ENCODE measurements around the gene EPB41L4B.

GRCh38 chr9:109232449-109233237, 88.2 kb downstream of the EPB41L4B start:
- TF ChIP-seq POLR2A (IDR thresholded peaks at IDR 0.05; ENCODE audit: extremely low read depth, insufficient read length) (no peak), MAX (IDR thresholded peaks at IDR 0.05; ENCODE audit: low read depth, low read length) (no peak), MYC (IDR thresholded peaks at IDR 0.05; ENCODE audit: low read depth, low read length) (no peak)
- TF ChIP-seq, protein P1, sequence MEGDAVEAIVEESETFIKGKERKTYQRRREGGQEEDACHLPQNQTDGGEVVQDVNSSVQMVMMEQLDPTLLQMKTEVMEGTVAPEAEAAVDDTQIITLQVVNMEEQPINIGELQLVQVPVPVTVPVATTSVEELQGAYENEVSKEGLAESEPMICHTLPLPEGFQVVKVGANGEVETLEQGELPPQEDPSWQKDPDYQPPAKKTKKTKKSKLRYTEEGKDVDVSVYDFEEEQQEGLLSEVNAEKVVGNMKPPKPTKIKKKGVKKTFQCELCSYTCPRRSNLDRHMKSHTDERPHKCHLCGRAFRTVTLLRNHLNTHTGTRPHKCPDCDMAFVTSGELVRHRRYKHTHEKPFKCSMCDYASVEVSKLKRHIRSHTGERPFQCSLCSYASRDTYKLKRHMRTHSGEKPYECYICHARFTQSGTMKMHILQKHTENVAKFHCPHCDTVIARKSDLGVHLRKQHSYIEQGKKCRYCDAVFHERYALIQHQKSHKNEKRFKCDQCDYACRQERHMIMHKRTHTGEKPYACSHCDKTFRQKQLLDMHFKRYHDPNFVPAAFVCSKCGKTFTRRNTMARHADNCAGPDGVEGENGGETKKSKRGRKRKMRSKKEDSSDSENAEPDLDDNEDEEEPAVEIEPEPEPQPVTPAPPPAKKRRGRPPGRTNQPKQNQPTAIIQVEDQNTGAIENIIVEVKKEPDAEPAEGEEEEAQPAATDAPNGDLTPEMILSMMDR (IDR thresholded peaks at IDR 0.05; ENCODE audit: low read depth, low read length): no peak

Measured in NB4 (cell line).